22Rv1 (cell line): Measurements from ENCODE around the gene OTOP2.

Source experiments
- H3K27ac ChIP-seq: fragments of 450-650 bp; 2 replicates; pipeline ENCODE4 v1.5.1; 2017
- ZFX ChIP-seq: fragments of 450-650 bp; IDR thresholded peaks from 2 replicates; pipeline ENCODE4 v1.6.1; 2017; ENCODE audit warnings: antibody characterized with exemption, borderline replicate concordance
- TF ChIP-seq, protein P1 (sequence below): fragments of 450-650 bp; IDR thresholded peaks from 2 replicates; pipeline ENCODE4 v1.5.1; 2017; ENCODE audit warnings: mild to moderate bottlenecking

OTOP2 gene

DNA sequence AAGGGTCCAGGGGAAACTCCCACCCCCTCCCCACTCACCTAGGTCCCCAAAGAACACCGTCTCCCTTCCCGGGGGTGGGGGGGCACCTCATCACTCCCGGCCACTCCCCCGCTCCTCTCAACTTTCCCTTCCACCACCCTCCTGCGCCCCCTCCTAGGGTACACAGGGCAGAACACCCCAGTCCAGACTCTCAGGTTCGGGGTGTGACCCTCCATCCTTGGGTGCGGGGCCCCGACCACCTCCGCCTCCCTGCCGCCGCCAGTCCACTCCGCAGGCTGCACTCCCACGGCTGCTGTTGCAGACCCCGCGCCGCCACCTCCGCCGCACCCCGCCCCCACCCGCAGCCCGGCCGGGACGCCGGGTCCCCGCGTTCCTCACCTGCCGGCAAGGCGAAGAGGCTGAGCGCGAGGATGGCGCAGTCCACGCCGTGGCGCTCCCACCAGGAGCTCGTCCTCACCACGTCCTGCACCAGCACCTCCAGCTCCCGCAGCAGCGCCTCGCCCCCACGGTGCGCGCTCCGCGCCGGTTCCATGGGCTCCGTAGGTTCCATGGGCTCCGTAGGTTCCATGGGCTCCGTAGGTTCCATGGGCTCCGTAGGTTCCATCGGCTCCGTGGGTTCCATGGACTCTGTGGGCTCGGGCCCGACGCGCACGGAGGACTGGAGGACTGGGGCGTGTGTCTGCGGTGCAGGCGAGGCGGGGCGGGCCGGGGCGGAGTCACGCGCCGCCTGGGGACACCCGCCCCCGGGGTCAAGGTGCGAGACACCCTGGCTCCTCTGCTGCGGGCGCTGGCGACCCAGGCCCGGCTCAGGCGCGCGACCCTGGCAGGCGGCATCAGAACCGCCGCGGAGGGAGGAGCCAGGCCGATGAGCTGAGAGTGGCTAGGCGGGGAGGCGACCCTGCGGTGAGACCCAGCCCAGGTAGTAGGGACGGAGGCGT is 30.8 kb upstream of the OTOP2 start, which contains the start of gene FADS6:
Gene FADS6, minus strand, starts transcription at position 660 of the 938 bp plus-strand sequence. Its CDS starts 38 bp downstream, at position 622.
- TF ChIP-seq ZFX = no peak
- TF ChIP-seq, protein P1, sequence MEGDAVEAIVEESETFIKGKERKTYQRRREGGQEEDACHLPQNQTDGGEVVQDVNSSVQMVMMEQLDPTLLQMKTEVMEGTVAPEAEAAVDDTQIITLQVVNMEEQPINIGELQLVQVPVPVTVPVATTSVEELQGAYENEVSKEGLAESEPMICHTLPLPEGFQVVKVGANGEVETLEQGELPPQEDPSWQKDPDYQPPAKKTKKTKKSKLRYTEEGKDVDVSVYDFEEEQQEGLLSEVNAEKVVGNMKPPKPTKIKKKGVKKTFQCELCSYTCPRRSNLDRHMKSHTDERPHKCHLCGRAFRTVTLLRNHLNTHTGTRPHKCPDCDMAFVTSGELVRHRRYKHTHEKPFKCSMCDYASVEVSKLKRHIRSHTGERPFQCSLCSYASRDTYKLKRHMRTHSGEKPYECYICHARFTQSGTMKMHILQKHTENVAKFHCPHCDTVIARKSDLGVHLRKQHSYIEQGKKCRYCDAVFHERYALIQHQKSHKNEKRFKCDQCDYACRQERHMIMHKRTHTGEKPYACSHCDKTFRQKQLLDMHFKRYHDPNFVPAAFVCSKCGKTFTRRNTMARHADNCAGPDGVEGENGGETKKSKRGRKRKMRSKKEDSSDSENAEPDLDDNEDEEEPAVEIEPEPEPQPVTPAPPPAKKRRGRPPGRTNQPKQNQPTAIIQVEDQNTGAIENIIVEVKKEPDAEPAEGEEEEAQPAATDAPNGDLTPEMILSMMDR = no peak
- no peak within 1 kb of the TSS for H3K27ac ChIP-seq

DNA sequence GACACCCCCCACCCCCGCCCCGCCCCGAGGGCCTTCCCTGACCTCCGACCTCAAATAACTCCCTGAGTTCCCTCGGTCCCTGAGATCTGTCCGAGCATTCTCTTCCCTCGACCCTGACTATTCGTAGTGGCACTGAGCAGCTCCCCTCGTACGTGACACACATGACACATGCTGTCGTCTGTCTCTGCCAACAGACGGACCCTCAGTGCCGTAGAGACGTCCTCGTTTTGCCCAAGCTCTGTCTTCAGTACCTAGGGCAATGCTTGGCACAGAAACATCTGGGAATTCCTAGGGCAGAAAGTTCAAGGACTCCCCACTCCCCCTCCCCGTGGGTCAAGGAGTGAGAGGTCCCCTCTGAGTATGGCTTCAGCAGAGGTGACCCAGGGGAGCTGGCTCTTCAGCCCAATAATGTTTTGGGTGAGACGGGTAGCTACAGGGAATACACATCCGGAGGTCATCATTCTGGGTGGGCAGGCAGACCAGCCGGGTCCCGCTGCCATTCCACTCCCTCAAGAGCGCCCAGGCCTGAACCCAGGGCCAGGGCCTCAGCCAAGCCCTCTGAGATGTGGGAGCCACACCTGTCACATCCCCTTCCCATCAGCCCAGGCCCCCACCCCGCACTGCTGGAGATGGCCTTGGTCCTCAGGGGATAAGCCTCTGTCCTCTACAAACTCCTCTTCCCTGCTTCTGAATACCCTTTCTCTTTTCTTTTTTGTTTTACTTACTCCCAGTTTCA is 30.0 kb upstream of the OTOP2 start:
- H3K27ac ChIP-seq = no peak overlapping the region
- TF ChIP-seq ZFX = no peak
- TF ChIP-seq, protein P1 = no peak

DNA sequence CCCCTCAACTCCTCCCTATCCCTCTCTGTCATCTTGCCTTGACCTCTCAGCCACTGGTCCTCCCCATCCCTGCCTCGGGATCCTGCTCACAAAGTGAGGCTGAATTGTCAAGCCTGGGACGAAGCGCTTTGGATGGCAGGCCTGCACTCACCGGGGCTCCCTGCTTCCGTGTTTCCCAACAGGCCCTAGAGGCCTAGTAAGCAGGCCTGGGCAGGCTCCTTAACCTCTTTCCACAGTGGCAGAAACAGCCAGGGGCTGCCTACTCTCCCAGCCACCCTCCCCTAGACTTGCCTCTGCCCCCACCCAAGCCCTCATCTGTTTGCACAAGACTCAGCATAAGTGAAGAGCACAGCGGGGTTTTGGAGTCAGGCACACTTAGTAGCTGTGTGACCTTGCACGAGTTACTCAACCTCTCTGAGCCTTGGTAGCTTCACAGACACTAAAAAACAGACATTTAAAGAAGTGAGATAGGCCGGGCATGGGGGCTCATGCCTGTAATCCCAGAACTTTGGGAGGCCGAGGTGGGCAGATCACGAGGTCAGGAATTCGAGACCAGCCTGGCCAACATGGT is 25.6 kb upstream of the OTOP2 start:
- H3K27ac ChIP-seq = no peak overlapping the region
- no peak for TF ChIP-seq ZFX
- TF ChIP-seq, protein P1 = no peak

DNA sequence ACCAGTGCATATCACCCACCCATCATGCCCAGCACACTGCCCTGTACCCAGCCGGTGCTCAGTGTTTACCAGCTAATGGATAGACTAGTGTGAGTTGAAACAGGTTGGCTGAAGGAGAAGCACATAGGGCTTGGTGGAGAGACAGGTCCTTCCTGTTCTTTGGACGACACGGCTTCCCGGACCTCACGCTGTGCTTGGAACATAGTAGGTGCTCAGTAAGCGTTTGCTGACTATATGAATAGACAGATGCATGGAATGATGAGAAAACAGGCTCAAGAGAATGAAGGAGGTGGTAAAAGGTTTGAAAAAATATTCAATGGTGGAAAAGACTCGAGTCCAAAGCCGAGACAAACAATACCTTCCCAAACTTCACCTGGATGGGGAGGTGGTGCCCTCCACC is 23.9 kb upstream of the OTOP2 start:
- TF ChIP-seq, protein P1 = no peak
- TF ChIP-seq ZFX = no peak
- H3K27ac ChIP-seq = no peak overlapping the region

DNA sequence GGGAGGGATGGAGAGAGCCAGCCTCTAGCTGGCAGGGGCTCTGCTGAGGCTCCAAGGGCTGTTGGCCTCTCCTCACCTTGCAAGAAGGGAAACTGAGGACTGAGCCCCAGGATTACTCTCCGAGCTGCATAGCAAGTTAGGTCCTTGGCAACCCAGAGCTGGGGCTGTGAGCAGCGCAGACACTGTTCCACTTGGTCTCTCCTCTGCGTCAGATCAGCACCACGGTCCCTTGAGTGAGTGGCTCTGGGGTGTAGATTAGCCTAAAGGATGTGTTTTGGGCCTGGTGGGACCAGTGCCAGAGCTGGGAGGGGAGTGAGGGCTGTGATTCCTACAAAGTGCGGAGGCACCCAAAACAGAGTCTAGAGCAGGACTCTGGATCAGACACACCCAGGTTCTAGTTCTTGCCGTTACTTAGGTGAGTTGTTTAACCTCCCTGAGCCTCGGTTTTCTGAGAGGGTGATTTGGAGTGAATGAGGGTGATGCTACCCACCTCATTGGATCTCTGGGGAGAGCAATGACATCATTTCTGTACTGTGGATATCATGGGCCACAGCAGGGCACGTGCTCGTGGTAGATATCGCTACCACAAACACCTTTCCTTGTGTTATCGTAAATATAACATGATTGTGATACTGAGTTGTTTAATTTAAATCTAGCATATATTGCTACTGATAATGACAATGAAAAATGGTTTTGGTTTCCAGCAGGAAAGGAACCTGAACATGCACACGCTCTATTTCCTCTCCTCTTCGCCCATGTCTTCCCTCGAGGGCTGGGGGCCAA is 22.5 kb upstream of the OTOP2 start:
- TF ChIP-seq ZFX = no peak
- TF ChIP-seq, protein P1 = no peak
- H3K27ac ChIP-seq = no peak overlapping the region

DNA sequence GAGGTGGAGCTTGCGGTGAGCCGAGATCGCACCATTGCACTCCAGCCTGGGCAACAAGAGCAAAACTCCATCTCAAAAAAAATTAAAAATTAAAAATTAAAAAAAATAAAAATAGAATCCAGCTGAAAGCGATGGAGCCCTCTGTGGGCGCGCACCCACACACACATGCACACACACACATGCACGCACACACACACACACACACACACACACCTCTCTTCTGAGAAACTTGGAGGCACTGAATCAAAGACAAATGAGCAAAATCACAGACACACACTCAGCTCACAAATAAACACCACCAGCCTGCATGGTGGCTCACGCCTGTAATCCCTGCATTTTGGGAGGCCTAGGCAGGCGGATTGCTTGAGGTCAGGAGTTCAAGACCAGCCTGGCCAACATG is 21.0 kb upstream of the OTOP2 start:
- no peak overlapping the region for H3K27ac ChIP-seq
- no peak for TF ChIP-seq ZFX
- TF ChIP-seq, protein P1 = no peak
